Gastroesophageal sphincter (tissue), 4 donors: ENCODE measurements around the gene OR10G7. TPM values are rescaled to one million over a fixed set of nuclear protein-coding genes. Genes with fewer than 3 reads are reported as not detected.

Experiments used
- ATAC-seq: fragments of 150-250 bp; one replicate; pipeline ENCODE4 v1.9.1; 2016; ENCODE audit warnings: mild to moderate bottlenecking, moderate library complexity
- H3K27ac ChIP-seq, 4 donors: fragments of 200-600 bp; sonication (generic) in 3 of 4; 1 replicate in 3 of 4; 2 replicates in 1 of 4; pipeline ENCODE4 v1.5.1; 2016 to 2019
- H3K27me3 ChIP-seq: fragments of 200-600 bp; sonication (generic); one replicate; pipeline ENCODE4 v1.5.1; 2019
- H3K36me3 ChIP-seq, 2 donors: fragments of 200-600 bp; sonication (generic); one replicate each; pipeline ENCODE4 v1.5.1; 2019; ENCODE audit warnings: control low read depth in 1 of 2
- H3K4me1 ChIP-seq, 3 donors: fragments of 200-600 bp; sonication (generic); 1 replicate in 2 of 3; 2 replicates in 1 of 3; pipeline ENCODE4 v1.5.1; 2016 to 2019; ENCODE audit warnings: control low read depth in 2 of 3
- H3K4me3 ChIP-seq, 2 donors: fragments of 200-600 bp; sonication (generic); one replicate each; pipeline ENCODE4 v1.5.1; 2019; ENCODE audit warnings: mild to moderate bottlenecking in 1 of 2, moderate library complexity in 1 of 2
- H3K9me3 ChIP-seq, 3 donors: fragments of 200-600 bp; sonication (generic); one replicate each; pipeline ENCODE4 v1.5.1; 2017 to 2019; ENCODE audit warnings: control low read depth in 2 of 3
- EP300 ChIP-seq: sonication (generic); formaldehyde crosslinking; IDR thresholded peaks from one replicate; pipeline ENCODE4 v1.6.1; 2017; ENCODE audit warnings: antibody characterized with exemption, mild to moderate bottlenecking
- POLR2A ChIP-seq, 2 donors: fragments of 450-650 bp; IDR thresholded peaks; one replicate each; pipeline ENCODE4 v1.6.1; 2017; ENCODE audit warnings: antibody characterized with exemption in 2 of 2, mild to moderate bottlenecking in 2 of 2, moderate library complexity in 1 of 2
- POLR2AphosphoS5 ChIP-seq: sonication (generic); formaldehyde crosslinking; IDR thresholded peaks from one replicate; pipeline ENCODE4 v1.6.1; 2017; ENCODE audit warnings: antibody characterized with exemption
- WGBS, 2 donors: methylation state at CpG; one replicate each; pipeline ENCODE4 v1.1.5; 2018; ENCODE audit warnings: low coverage in 1 of 2; 5-methylcytosine and 5-hydroxymethylcytosine counted together
- total RNA-seq, 4 donors: library from RNA; depleted of rRNA; stranded (reverse); fragments of >200 nt; gene quantifications; one replicate each; pipeline ENCODE4 v1.1.0, GENCODE V29; 2016
- TF ChIP-seq, protein P1 (sequence below), 4 experiments: fragments of 200-600 bp in 2 of 4; fragments of 450-650 bp in 2 of 4; sonication (generic) in 1 of 4; IDR thresholded peaks; one replicate each; pipeline ENCODE4 v1.5.1; 2017 to 2019; ENCODE audit warnings: antibody characterized with exemption in 4 of 4, mild to moderate bottlenecking in 2 of 4, moderate library complexity in 2 of 4

Gene OR10G7
- total RNA-seq, 4 donors from 2014 or later: not detected

- H3K27ac ChIP-seq: no peak within 1 kb of the TSS
- no peaks in the 10 kb centered on the region for H3K4me1 ChIP-seq
- H3K4me3 ChIP-seq: no peak within 1 kb of the TSS
- no peaks in the 10 kb centered on the region for H3K27me3 ChIP-seq
- TF ChIP-seq POLR2AphosphoS5 (no peak), POLR2A (IDR thresholded peaks at IDR 0.05) (no peak), EP300 (no peak)
- TF ChIP-seq, protein P1, sequence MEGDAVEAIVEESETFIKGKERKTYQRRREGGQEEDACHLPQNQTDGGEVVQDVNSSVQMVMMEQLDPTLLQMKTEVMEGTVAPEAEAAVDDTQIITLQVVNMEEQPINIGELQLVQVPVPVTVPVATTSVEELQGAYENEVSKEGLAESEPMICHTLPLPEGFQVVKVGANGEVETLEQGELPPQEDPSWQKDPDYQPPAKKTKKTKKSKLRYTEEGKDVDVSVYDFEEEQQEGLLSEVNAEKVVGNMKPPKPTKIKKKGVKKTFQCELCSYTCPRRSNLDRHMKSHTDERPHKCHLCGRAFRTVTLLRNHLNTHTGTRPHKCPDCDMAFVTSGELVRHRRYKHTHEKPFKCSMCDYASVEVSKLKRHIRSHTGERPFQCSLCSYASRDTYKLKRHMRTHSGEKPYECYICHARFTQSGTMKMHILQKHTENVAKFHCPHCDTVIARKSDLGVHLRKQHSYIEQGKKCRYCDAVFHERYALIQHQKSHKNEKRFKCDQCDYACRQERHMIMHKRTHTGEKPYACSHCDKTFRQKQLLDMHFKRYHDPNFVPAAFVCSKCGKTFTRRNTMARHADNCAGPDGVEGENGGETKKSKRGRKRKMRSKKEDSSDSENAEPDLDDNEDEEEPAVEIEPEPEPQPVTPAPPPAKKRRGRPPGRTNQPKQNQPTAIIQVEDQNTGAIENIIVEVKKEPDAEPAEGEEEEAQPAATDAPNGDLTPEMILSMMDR (IDR thresholded peaks at IDR 0.05): no peak
- H3K36me3 ChIP-seq: no peaks in the 10 kb centered on the region
- ATAC-seq: no peak
- H3K9me3 ChIP-seq: no peaks in the 10 kb centered on the region
- 60% methylated on average over 1 of the region's 2 CpGs; no CpG with 5 or more reads in 1 of the 2 donors for WGBS, 2 donors
Measured at GRCh38 chr11:124012697-124013096, 28.4 kb downstream of the OR10G7 start, which contains the start of gene OR10G4. OR10G4 (plus strand) TSS chr11:124012997; CDS start chr11:124015575, 2,578 bp downstream.

DNA sequence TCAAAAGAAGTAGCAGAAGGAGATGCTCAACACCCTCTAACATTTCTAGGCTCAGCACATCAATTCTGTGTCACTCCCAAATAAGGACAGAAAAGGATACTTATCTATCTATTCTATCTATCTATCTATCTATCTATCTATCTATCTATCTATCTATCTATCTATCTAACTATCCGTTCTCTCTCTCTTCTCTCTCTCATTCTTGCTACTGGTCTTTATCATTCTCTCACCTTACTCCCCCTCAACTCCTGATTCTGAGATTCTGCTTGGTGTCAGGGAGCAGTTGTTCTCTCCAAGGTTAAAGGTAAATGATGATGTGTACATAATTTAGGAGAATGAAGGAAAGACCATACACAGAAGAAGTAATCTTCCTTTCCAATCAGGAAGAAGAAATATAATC, 46.0 kb downstream of the OR10G7 start, which contains the start of gene OR10G6:
TSS of gene OR10G6 (minus strand) at position 43 of the 400 bp plus-strand sequence. CDS start at position 43, 0 bp downstream.
- Histone ChIP-seq H3K27ac (no peak within 1 kb of the TSS), H3K4me1 (no peaks in the 10 kb centered on the region), H3K27me3 (no peaks in the 10 kb centered on the region), H3K36me3 (no peaks in the 10 kb centered on the region), H3K9me3 (no peaks in the 10 kb centered on the region), H3K4me3 (no peak within 1 kb of the TSS)
- TF ChIP-seq POLR2A (IDR thresholded peaks at IDR 0.05) (no peak), EP300 (no peak), POLR2AphosphoS5 (no peak)
- TF ChIP-seq, protein P1 (IDR thresholded peaks at IDR 0.05): no peak
- ATAC-seq: no peak
- WGBS, 2 donors: 46 to 83% methylated on average over 1 of the region's 1 CpG

Other genes starting within 250 kb of the OR10G7 start
- gene OR6M1, start 235.0 kb downstream of the OR10G7 start, total RNA-seq: not detected
- not detected for gene TMEM225, start 155.7 kb downstream of the OR10G7 start, total RNA-seq
- not detected for gene OR8D4, start 139.2 kb downstream of the OR10G7 start, total RNA-seq
- not detected for gene OR4D5, start 101.7 kb downstream of the OR10G7 start, total RNA-seq
- not detected for gene OR6T1, start 97.5 kb downstream of the OR10G7 start, total RNA-seq
- not detected for gene OR10S1, start 63.5 kb downstream of the OR10G7 start, total RNA-seq
- gene OR10G6, start 46.2 kb downstream of the OR10G7 start, total RNA-seq: not detected
- not detected for gene OR10G4, start 28.3 kb downstream of the OR10G7 start, total RNA-seq
- not detected for gene OR10G9, start 18.3 kb downstream of the OR10G7 start, total RNA-seq
- gene OR10G8, start 14.5 kb downstream of the OR10G7 start, total RNA-seq: not detected
- 10 to 100 TPM; 13.4 to 23.0 (median 18.6) TPM for gene VWA5A, start 74.1 kb upstream of the OR10G7 start, total RNA-seq
- not detected for gene OR10D3, start 142.0 kb upstream of the OR10G7 start, total RNA-seq
- gene OR8G1, start 199.8 kb upstream of the OR10G7 start, total RNA-seq: not detected
- not detected for gene OR8G5, start 215.1 kb upstream of the OR10G7 start, total RNA-seq